OCI-LY1 (cell line): ENCODE results near the gene JAG1.

Source experiments
- H2AFZ ChIP-seq: fragments of 200-600 bp; sonication (generic), shearing (Covaris generic); 2 replicates; pipeline ENCODE4 v1.6.0; 2014; ENCODE audit warnings: antibody characterized with exemption, mild to moderate bottlenecking, low read length
- H3F3A ChIP-seq: fragments of 200-600 bp; sonication (generic), shearing (Covaris generic); 2 replicates; pipeline ENCODE4 v1.6.0; 2014; ENCODE audit warnings: mild to moderate bottlenecking, antibody characterized with exemption, low read length, moderate library complexity; ENCODE audit not compliant: insufficient read depth
- H3K27ac ChIP-seq: fragments of 200-600 bp; sonication (generic); 2 replicates; pipeline ENCODE4 v1.5.1; 2014; ENCODE audit warnings: low read length, mixed run types, mild to moderate bottlenecking, low read depth; ENCODE audit not compliant: poor library complexity, severe bottlenecking
- H3K27me3 ChIP-seq: fragments of 200-600 bp; sonication (generic); 2 replicates; pipeline ENCODE4 v1.6.0; 2014; ENCODE audit warnings: antibody characterized with exemption, mild to moderate bottlenecking, low read length, moderate library complexity; ENCODE audit not compliant: insufficient read depth
- H3K36me3 ChIP-seq: fragments of 200-600 bp; sonication (generic); 2 replicates; pipeline ENCODE4 v1.6.1; 2014; ENCODE audit warnings: mild to moderate bottlenecking, antibody characterized with exemption, low read length, moderate library complexity, mixed read lengths; ENCODE audit not compliant: insufficient read depth
- H3K4me1 ChIP-seq: fragments of 200-600 bp; sonication (generic); 2 replicates; pipeline ENCODE4 v1.5.1; 2014; ENCODE audit warnings: mild to moderate bottlenecking, low read length, moderate library complexity; ENCODE audit not compliant: insufficient read depth, severe bottlenecking
- H3K4me2 ChIP-seq: fragments of 200-600 bp; sonication (generic), shearing (Covaris generic); 2 replicates; pipeline ENCODE4 v1.6.1; 2014; ENCODE audit warnings: low read length
- H3K4me3 ChIP-seq: fragments of 200-600 bp; sonication (generic); 2 replicates; pipeline ENCODE4 v1.5.1; 2014; ENCODE audit warnings: low read length, low read depth, mild to moderate bottlenecking, mixed read lengths; ENCODE audit not compliant: poor library complexity, severe bottlenecking
- H3K79me2 ChIP-seq: fragments of 200-600 bp; shearing (Covaris generic); 2 replicates; pipeline ENCODE4 v1.6.1; 2016; ENCODE audit warnings: mixed run types, low read length, mixed read lengths; ENCODE audit not compliant: insufficient read depth
- H3K9ac ChIP-seq: fragments of 200-600 bp; sonication (generic), shearing (Covaris generic); 2 replicates; pipeline ENCODE4 v1.6.1; 2014; ENCODE audit warnings: mild to moderate bottlenecking, low read length, mixed read lengths
- H3K9me2 ChIP-seq: fragments of 200-600 bp; sonication (generic), shearing (Covaris generic); 2 replicates; pipeline ENCODE4 v1.6.1; 2014; ENCODE audit warnings: low read depth, mild to moderate bottlenecking, low read length, mixed read lengths
- H3K9me3 ChIP-seq: fragments of 200-600 bp; shearing (Covaris generic); 2 replicates; pipeline ENCODE4 v1.6.1; 2014; ENCODE audit warnings: low read length, mixed read lengths
- H4K20me1 ChIP-seq: fragments of 200-600 bp; sonication (generic), shearing (Covaris generic); 2 replicates; pipeline ENCODE4 v1.6.0; 2016; ENCODE audit warnings: mild to moderate bottlenecking, low read length; ENCODE audit not compliant: insufficient read depth
- EZH2 ChIP-seq: fragments of 200-600 bp; sonication (generic), shearing (Covaris generic); IDR thresholded peaks from 2 replicates; pipeline ENCODE4 v1.8.0; 2017; ENCODE audit warnings: borderline replicate concordance, mixed run types, mild to moderate bottlenecking, antibody characterized with exemption, low read length, moderate library complexity, mixed read lengths
- TF ChIP-seq, protein P1 (sequence below): fragments of 200-600 bp; sonication (generic), shearing (Covaris generic); IDR thresholded peaks from 2 replicates; pipeline ENCODE4 v1.5.1; 2017; ENCODE audit warnings: mild to moderate bottlenecking, antibody characterized with exemption, low read length, moderate library complexity, mixed read lengths

JAG1 gene

DNA sequence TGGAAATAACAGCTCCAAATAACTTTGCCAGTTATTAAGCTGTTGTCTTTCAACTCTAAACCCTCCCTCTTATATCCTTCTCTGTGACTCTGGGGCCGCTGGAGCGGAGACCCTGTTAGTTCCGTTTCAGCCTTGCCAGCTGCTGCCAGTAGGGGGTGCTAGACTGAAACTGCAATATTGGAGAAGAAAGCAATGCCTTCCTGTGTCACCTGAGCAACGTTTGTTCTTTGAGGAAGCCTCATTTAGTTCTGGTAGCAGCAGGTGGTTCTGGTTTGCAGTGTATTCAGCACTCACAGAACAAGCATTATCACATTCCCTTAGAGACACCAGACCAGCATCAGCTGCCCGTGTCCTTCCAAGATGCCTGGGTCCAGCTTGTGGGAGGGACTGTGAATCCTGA is 22.9 kb upstream of the JAG1 start:
- H3K27ac ChIP-seq: no peak overlapping the region
- no peaks in the 10 kb centered on the region for H3K4me1 ChIP-seq
- no peaks in the 10 kb centered on the region for H3K9me2 ChIP-seq
- no peaks in the 10 kb centered on the region for H3K27me3 ChIP-seq
- H3K9me3 ChIP-seq: no peaks in the 10 kb centered on the region
- no peak overlapping the region for H2AFZ ChIP-seq
- H3F3A ChIP-seq: no peaks in the 10 kb centered on the region
- H3K9ac ChIP-seq: no peak overlapping the region
- H3K36me3 ChIP-seq: no peaks in the 10 kb centered on the region
- no peaks in the 10 kb centered on the region for H3K79me2 ChIP-seq
- TF ChIP-seq, protein P1, sequence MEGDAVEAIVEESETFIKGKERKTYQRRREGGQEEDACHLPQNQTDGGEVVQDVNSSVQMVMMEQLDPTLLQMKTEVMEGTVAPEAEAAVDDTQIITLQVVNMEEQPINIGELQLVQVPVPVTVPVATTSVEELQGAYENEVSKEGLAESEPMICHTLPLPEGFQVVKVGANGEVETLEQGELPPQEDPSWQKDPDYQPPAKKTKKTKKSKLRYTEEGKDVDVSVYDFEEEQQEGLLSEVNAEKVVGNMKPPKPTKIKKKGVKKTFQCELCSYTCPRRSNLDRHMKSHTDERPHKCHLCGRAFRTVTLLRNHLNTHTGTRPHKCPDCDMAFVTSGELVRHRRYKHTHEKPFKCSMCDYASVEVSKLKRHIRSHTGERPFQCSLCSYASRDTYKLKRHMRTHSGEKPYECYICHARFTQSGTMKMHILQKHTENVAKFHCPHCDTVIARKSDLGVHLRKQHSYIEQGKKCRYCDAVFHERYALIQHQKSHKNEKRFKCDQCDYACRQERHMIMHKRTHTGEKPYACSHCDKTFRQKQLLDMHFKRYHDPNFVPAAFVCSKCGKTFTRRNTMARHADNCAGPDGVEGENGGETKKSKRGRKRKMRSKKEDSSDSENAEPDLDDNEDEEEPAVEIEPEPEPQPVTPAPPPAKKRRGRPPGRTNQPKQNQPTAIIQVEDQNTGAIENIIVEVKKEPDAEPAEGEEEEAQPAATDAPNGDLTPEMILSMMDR: peak; percentile 82
- no peak for TF ChIP-seq EZH2
- no peaks in the 10 kb centered on the region for H4K20me1 ChIP-seq
- H3K4me3 ChIP-seq: no peak overlapping the region
- H3K4me2 ChIP-seq: no peak overlapping the region

DNA sequence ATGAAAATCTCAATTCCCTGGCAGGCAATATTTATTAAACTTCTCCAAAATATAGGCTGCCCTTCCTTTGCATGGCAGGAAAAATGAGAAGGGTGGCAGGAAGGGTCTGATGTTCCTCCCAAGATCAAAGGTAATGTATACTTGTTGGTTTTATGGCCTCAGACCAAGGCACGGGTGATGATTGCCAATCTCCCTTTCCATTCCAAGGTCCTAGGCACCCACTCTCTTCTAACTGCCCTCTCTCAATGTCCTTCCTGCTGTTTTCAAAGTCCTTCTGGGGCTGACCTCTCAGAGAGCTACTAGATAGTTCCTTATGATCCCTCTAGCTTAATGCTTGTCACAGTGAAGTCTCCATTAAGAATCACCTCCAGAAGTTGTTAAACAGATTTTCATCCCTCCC is 15.6 kb upstream of the JAG1 start:
- no peaks in the 10 kb centered on the region for H3K36me3 ChIP-seq
- no peak overlapping the region for H3K4me2 ChIP-seq
- no peak overlapping the region for H2AFZ ChIP-seq
- no peaks in the 10 kb centered on the region for H3K9me3 ChIP-seq
- no peak overlapping the region for H3K27ac ChIP-seq
- no peaks in the 10 kb centered on the region for H3K79me2 ChIP-seq
- no peaks in the 10 kb centered on the region for H3F3A ChIP-seq
- 0 out of 2 replicates have a peak, but pooled peaks cover 4% of the 10 kb centered on the region for H3K27me3 ChIP-seq
- no peak overlapping the region for H3K9ac ChIP-seq
- H3K4me3 ChIP-seq: no peak overlapping the region
- no peaks in the 10 kb centered on the region for H3K9me2 ChIP-seq
- TF ChIP-seq, protein P1: no peak
- TF ChIP-seq EZH2: no peak
- H3K4me1 ChIP-seq: no peaks in the 10 kb centered on the region
- no peaks in the 10 kb centered on the region for H4K20me1 ChIP-seq

DNA sequence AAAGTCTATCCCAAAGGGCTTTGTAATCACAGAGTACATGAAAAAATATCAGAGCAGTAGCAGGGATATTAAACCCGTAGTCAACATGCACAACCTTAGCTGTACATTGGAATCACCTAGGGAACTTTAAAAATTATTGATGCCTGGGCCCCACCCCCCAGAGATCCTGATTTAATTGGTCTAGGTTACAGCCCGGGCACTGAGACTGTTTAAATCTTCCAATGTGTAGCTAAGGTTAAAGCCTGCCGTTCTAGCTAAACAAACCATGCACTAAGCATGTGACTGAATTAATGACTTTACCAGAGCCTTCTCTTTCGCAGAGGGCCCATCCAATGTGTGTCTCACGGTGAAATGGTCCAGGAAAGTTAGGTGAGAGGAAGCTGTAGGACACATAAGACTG is 14.1 kb upstream of the JAG1 start:
- Histone ChIP-seq H3K4me1 (no peaks in the 10 kb centered on the region), H3K27ac (no peak overlapping the region), H3K9ac (no peak overlapping the region), H3F3A (no peaks in the 10 kb centered on the region), H3K9me3 (no peaks in the 10 kb centered on the region), H2AFZ (no peak overlapping the region), H3K4me2 (no peak overlapping the region), H3K9me2 (no peaks in the 10 kb centered on the region), H3K36me3 (no peaks in the 10 kb centered on the region), H3K4me3 (no peak overlapping the region), H4K20me1 (no peaks in the 10 kb centered on the region), H3K27me3 (0 out of 2 replicates have a peak, but pooled peaks cover 4% of the 10 kb centered on the region), H3K79me2 (no peaks in the 10 kb centered on the region)
- no peak for TF ChIP-seq EZH2

DNA sequence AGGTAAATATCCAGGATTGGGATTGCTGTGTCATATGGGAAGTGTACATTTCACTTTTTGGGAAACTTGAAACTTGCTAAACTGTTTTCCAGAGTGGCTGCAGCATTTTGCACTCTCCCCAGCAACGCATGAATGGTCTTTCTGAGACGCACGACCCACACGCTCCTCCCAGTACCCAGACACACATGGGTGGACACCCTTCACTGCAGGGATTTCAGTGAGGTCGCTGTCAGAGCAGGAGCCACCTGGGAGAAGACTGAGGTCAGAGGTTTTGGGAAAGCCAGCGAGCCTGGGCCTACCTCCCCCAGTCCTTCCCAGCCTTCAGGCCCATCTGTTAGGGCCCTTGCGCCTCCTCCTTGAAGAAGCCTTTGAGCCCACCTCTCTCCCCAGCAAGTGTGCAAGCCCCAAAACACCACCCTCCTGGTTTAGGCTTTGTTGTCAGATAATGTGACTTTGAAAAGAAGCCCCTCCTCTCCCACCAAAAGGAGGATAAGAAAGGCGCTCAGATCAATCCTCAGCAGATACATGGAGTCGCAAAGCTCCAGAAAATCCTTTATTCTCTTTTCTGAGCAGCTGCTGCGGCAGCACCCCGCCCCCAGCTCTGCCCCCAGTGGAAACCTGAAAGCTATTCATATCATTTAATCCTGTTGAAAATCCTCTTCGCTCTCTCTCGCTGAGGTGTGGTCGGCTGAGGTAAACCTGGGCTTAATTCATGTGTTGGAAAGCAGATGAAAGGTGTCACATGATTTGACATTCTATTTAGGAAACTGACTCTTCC is 12.7 kb upstream of the JAG1 start:
- H2AFZ ChIP-seq: no peak overlapping the region
- no peaks in the 10 kb centered on the region for H3K79me2 ChIP-seq
- H3K4me3 ChIP-seq: no peak overlapping the region
- no peaks in the 10 kb centered on the region for H3K9me2 ChIP-seq
- H3K27me3 ChIP-seq: 0 out of 2 replicates have a peak, but pooled peaks cover 4% of the 10 kb centered on the region
- no peak overlapping the region for H3K9ac ChIP-seq
- H3F3A ChIP-seq: no peaks in the 10 kb centered on the region
- H3K27ac ChIP-seq: no peak overlapping the region
- TF ChIP-seq, protein P1: no peak
- no peak for TF ChIP-seq EZH2
- H3K4me1 ChIP-seq: no peaks in the 10 kb centered on the region
- H3K36me3 ChIP-seq: no peaks in the 10 kb centered on the region
- no peaks in the 10 kb centered on the region for H3K9me3 ChIP-seq
- H3K4me2 ChIP-seq: no peak overlapping the region
- H4K20me1 ChIP-seq: no peaks in the 10 kb centered on the region
